Measurements from ENCODE around the gene PECR.

Gene PECR

GRCh38 chr2:216081487-216082116, at the start of gene PECR, which contains the start of gene TMEM169:
PECR (minus strand) TSS chr2:216081809; CDS start chr2:216081741, 68 bp downstream.
TMEM169 (plus strand) TSS chr2:216081919; CDS start chr2:216095964, 14,045 bp downstream.
- peak; percentile 60 for DNase-seq (ENCODE audit: low read depth, low spot score)

DNA sequence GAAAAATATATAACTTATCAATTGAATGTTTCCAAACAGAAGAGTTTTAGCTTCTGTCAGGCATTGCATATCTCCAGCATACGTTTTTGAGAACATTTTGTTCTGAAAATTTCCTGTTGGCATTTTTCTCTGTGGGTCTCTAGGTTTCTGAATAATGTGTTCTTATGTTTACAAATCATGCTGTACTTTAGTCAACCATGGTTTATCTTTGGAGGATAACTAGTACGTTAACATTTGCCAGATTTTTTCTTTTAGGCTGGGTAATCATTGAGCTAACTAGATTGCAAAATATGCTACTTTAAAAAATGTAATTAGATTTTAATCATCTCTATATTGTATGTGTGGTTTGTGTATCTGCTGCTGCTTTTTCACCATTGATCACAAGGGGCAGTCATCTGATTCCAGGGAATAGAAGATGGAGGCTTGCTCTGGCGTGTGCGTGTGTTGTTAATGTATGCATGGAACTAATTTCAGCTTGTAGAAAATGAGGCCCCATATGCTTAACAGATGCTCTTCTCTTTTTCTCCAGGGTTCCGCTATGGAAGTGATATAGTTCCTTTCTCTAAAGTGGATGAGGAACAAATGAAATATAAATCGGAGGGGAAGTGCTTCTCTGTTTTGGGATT, 48.9 kb upstream of the PECR start:
- no peak for DNase-seq (ENCODE audit: low read depth, low spot score)

DNA sequence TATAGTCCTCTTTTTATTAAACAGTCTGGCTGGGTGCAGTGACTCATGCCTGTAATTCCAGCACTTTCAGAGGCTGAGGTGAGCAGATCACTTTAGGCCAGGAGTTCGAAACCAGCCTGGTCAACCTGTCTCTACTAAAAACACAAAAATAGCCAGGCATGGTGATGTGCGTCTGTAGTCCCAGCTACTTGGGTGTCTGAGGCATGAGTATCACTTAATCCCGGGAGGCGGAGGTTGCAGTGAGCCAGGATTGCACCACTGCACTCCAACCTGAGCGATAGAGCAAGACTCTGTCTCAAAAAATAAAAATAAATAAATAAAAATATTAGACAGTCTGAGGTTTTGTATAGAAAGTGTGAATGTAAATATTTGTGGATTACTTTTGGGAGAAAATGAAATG, 45.3 kb upstream of the PECR start:
- DNase-seq (ENCODE audit: low read depth, low spot score), result no peak

DNA sequence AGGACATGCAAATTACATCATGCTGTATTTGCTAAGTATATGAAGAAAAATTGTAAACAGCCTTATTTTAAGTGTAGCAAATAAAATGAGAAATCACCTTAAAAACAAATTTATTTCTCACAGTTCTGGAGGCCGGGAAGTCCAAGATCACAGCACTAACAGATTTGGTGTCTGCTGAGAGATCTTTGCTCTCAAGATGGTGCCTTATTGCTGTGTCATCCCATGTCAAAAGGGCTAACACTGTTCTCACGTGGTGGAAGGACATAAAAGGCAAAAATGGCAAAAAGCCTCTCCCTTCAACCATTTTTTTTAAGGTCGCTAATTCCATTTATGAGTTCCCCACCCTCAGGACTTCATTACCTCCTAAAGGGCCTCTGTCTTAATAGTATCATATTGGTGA, 39.6 kb upstream of the PECR start:
- no peak for DNase-seq (ENCODE audit: low read depth, low spot score)

GRCh38 chr2:216119986-216120385, 38.4 kb upstream of the PECR start:
- DNase-seq (ENCODE audit: low read depth, low spot score), result no peak

- no peak for DNase-seq (ENCODE audit: low read depth, low spot score)
These were observed 37.5 kb upstream of the PECR start for GRCh38 chr2:216119146-216119545.

DNA sequence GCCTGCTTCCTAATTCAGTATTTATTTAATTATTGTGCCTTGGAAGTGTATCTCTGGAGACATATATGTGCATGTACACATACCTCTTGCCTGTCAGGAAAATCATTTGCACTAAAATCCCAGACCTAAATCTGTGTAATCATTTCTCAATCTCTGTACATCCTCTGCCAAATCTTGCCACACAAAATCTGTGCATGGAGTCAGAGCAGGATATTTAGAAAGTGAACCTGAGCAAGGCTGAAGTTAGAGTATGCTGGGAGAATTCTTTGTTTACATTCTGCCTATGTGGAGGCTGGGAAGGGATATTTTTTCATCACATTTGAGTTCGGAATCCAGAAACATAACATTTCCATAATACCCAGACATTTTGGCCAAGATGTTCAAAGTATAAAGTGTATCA, 36.9 kb upstream of the PECR start:
- DNase-seq (ENCODE audit: low read depth, low spot score), result no peak

DNA sequence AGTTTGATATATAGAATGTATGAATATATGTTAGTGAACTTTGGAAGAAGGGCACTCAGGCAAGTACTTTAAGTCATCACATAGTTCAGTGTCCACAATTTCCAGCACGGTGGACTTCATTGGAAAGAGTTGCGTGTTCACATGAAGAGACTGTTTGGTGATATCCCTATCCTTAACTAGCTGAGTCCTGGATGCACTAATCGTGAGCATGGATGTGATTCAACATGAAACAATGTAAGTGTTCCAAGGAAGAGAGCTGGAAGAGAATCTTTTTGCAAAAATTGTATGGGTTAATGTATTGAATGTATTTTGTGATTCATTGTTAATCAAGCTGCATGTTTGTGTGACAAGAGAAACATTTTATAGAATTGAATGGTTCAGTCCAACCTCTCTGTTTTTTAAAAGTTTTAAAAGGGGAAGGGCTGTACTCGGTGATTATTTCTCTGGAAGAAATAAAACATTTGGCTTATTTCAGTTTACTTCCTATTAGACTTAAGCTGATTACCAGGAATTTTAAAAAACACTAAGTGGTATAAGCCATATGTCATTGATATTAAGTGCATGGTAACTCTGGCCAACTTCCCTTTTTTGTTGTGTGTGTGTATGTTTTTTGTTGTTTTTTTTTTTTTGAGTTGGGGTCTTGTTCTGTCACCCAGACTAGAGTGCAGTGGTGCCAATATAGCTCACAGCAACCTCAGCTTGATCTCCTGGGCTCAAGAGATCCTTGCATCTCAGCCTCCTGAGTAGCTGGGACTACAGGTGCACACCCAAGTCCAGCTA, 36.1 kb upstream of the PECR start:
- DNase-seq (ENCODE audit: low read depth, low spot score), result no peak

GRCh38 chr2:216116418-216116817, 34.8 kb upstream of the PECR start:
- no peak for DNase-seq (ENCODE audit: low read depth, low spot score)

GRCh38 chr2:216114714-216115531, 33.3 kb upstream of the PECR start:
- DNase-seq (ENCODE audit: low read depth, low spot score), result peak; percentile 96

GRCh38 chr2:216114382-216114713, 32.7 kb upstream of the PECR start:
- DNase-seq (ENCODE audit: low read depth, low spot score), result no peak

DNA sequence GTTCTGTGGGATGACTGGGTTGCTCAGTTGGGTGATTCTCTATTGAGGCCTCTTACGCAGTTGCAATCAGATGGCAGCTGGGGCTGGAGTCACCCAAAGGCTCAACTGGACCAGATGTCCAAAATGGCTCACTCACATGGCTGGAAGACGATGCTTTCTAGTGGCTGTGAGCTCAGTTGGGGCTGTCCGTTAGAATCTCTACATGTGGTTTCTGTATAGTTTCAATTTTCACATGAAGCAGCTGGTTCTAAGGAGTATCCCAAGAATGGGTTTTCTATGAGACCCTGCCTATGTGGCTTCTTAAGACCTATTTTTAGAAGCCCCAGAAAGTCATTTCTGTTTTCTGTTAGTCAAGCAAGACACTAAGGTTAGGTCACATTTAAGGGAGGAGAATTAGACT, 32.0 kb upstream of the PECR start:
- no peak for DNase-seq (ENCODE audit: low read depth, low spot score)

- no peak for DNase-seq (ENCODE audit: low read depth, low spot score)
These were observed 31.3 kb upstream of the PECR start for GRCh38 chr2:216112926-216113325.

DNA sequence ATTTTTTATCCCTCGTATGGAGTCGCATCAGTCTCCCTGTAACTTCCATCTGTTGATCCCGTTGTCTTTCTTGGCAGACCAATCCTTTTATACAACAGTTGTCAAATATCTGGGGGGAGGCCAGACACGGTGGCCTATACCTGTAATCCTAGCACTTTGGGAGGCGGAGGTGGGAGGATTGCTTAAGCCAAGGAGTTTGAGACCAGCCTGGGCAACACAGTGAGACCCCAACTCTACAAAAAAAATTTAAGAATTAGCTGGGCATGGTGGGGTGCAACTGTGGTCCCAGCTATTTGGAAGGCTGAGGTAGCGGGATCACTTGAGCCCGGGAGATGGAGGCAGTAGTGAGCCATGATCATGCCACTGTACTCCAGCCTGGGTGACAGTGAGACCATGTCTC, 29.5 kb upstream of the PECR start:
- DNase-seq (ENCODE audit: low read depth, low spot score), result no peak

DNA sequence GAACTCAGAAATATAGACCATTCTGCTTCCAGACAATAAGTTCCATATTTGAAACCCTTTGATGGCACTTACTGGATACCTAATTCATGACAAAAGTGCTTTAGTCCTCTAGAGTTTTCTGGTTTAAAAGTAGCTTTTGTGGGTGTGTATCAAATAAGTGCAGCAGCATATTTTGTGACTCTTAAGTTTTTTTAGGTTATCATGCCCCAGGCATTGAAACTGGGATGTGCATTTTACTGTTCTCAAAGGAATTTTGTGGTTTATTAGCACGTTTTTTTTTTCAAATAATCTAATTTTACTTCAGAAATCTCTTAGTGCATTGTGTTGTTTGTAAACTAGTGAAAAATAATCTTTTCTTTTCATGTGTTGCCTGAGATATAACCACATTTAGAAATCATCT, 29.0 kb upstream of the PECR start:
- DNase-seq (ENCODE audit: low read depth, low spot score), result no peak

DNA sequence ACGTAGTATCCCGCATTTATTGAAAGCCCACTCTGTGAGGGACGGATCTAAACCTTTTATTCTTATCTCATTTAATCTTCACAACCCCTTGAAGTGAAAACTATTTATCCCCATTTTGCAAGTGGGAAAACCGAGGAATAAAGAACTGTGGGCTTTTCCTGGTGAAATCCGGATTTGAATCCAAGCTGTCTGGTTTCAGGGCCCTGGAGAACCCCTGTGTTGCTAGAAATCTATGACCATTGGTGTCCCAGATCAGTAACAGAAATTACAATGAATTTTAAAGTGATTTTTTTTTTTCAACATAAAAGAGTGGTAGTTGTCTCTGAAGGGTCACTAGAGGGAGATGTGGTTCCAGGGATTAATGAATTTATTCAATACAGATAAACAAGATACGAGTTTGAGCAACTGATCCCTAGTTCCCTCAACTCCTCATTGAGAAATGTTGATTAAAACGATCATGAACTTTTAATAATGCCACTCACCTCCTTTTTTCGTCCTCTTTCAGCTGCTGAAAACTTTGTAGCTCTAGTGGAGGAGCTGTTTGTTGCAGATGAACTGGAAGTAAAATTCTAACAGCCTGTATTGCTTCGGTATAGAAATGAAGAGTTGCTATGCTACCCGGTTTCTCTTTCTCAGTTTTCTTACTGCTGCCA, 28.5 kb upstream of the PECR start:
- no peak for DNase-seq (ENCODE audit: low read depth, low spot score)

- DNase-seq (ENCODE audit: low read depth, low spot score), result peak; percentile 93
These were observed 27.6 kb upstream of the PECR start, which contains the start of gene XRCC5 for GRCh38 chr2:216108967-216109921. XRCC5 (plus strand) TSS chr2:216109348; CDS start chr2:216109437, 89 bp downstream.

DNA sequence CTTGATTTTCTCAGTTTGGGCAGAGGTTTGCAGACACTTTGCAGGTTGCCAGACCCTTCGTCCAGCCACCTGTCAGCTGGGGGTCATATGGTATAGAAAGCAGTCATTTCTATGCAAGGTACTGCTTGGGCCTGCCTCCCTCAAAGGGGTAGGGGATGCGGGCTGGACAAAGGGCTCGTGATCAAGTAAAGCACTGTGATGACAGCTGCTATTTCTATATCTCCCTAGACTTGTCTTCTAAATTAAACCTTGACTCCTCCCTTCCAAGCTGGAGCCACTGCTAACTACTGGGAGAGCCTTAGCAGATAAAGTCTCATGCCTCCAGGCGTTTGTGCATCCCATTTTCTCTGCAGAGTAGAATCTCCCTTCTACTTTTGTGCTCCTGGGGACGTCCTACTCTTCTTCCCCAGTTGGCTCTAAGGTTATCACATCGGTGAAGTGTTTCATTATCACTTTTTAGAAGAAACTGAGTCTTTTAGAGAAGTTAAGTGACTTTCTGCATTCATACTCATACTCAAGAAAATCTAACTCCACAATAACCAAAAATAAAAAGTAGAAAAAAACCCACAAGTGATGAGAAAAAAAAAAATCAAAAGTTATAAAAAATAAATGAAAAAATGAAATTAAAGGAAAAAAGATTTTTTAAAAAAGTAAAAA, 26.8 kb upstream of the PECR start:
- no peak for DNase-seq (ENCODE audit: low read depth, low spot score)

- DNase-seq (ENCODE audit: low read depth, low spot score), result no peak
These were observed 26.2 kb upstream of the PECR start for GRCh38 chr2:216107760-216108159.

DNA sequence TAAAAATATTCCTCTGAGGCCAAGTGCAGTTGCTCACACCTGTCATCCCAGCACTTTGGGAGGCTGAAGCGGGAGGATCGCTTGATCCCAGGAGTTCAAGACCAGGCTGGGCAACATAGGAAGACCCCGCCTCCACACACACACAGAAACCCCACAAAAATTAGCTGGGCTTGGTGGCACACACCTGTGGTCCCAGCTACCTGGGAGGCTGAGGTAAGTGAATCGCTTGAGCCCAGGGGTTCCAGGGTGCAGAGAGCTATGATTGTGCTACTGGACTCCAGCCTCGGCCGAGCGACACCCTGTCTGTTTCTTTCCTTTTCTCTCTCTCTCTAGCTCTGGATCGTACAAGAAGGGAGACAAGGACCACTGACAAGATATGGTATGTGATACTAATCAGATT, 25.7 kb upstream of the PECR start:
- DNase-seq (ENCODE audit: low read depth, low spot score), result no peak

Data from activated CD4-positive, CD25-positive, alpha-beta regulatory T cell treated with anti-CD3 and anti-CD28 coated beads, Interleukin-2, amount 50 U/mL, for 16 hours (primary cell).